Measurements from ENCODE around the gene EFHC2. TPM values are rescaled to one million over a fixed set of nuclear protein-coding genes. Genes with fewer than 3 reads are reported as not detected.

The EFHC2 gene
- total RNA-seq, 2 experiments from 2014 or later = 0.77 to 0.79 TPM

GRCh38 chrX:44167116-44167515, 176.4 kb downstream of the EFHC2 start:
- no peak for DNase-seq
- CTCF ChIA-PET = no interaction called here
- Mint-ChIP-seq H3K27me3 (ENCODE audit: low read depth) (no peaks in the 10 kb centered on the region), H3K4me3 (no peak overlapping the region), H3K4me1 (ENCODE audit: low read depth) (no peaks in the 10 kb centered on the region), H3K27ac (no peak overlapping the region), H3K36me3 (ENCODE audit: low read depth) (no peaks in the 10 kb centered on the region), H3K9me3 (no peaks in the 10 kb centered on the region)
- intact Hi-C loops (cut with micrococcal nuclease) = no loop called here

- H3K36me3 Mint-ChIP-seq (ENCODE audit: low read depth) = no peaks in the 10 kb centered on the region
- CTCF ChIA-PET = no interaction called here
- no peak overlapping the region for H3K4me3 Mint-ChIP-seq
- no peaks in the 10 kb centered on the region for H3K27me3 Mint-ChIP-seq (ENCODE audit: low read depth)
- DNase-seq = no peak
- no peaks in the 10 kb centered on the region for H3K4me1 Mint-ChIP-seq (ENCODE audit: low read depth)
- no peak overlapping the region for H3K27ac Mint-ChIP-seq
- no peaks in the 10 kb centered on the region for H3K9me3 Mint-ChIP-seq
- intact Hi-C loops (cut with micrococcal nuclease) = no loop called here
Observed at GRCh38 chrX:44162964-44163475, 180.5 kb downstream of the EFHC2 start.

DNA sequence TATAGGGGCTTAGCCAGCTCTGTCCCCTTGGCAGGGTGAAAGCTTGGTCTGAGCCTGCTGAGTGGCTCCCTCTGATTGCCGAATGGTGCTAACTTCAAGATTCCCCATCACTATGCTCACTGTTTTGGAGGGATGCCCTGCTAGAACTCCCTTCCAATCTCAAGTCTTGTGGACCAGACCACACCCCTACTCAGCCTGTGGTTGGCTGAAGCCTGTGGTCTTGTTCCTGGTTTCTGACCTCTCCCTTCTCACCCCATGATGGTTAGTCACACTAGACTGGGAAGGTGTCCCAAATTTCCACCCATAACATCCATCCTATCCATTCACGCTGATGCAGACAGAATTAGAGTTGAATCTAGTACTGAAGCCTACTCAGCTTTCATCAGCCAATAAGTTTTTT, 185.6 kb downstream of the EFHC2 start:
- no peaks in the 10 kb centered on the region for H3K27me3 Mint-ChIP-seq (ENCODE audit: low read depth)
- no peaks in the 10 kb centered on the region for H3K9me3 Mint-ChIP-seq
- no peaks in the 10 kb centered on the region for H3K4me1 Mint-ChIP-seq (ENCODE audit: low read depth)
- DNase-seq = no peak
- H3K4me3 Mint-ChIP-seq = no peak overlapping the region
- intact Hi-C loops (cut with micrococcal nuclease) = no loop called here
- H3K27ac Mint-ChIP-seq = no peak overlapping the region
- no peaks in the 10 kb centered on the region for H3K36me3 Mint-ChIP-seq (ENCODE audit: low read depth)
- CTCF ChIA-PET = interaction anchor here (0.6 kb wide), 1 partner anchor 281 kb away, joined by 3 read pairs; no protein-coding TSS in a partner anchor

DNA sequence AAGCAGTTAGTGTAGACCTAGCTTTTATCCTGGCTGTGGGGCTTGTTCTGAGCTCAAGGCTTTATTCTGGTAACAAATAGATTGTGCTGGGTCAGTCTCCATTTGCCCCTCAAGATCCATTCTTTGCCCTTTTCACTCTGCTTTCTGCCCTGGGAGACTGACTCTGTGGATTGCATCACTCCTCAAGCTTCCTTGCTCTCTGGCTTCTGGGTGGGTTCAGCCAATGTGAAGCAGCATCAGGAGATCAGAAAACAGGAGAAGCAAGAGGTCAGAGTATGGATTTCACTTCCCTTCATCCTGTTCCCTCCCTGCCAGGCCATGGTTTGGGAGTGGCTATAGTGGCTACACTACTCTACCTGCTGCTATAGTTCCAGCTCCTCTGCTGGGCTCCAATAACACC, 186.2 kb downstream of the EFHC2 start:
- Mint-ChIP-seq H3K4me3 (no peak overlapping the region), H3K27me3 (ENCODE audit: low read depth) (no peaks in the 10 kb centered on the region), H3K36me3 (ENCODE audit: low read depth) (no peaks in the 10 kb centered on the region), H3K4me1 (ENCODE audit: low read depth) (no peaks in the 10 kb centered on the region), H3K27ac (no peak overlapping the region), H3K9me3 (no peaks in the 10 kb centered on the region)
- intact Hi-C loops (cut with micrococcal nuclease) = no loop called here
- DNase-seq = no peak
- CTCF ChIA-PET = no interaction called here

DNA sequence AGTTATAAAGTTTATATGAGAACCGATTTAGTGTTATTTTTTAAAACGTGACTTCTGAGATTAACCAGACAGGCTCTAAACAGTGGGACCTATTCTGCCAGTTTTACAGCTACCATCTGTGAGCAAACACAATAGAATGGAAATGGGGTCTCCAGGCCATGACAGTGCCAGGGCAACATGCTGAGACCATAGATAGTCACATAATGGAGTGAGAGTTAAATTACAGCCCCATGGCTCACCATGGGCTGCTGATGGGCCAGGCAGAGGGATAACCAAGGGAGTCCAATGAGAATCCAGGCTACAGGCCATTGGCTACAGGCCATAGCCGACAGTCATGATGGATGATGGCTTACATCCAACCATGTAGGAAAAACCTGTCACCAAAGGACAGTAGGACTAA, 186.7 kb downstream of the EFHC2 start:
- intact Hi-C loops (cut with micrococcal nuclease) = no loop called here
- no peak for DNase-seq
- Mint-ChIP-seq H3K36me3 (ENCODE audit: low read depth) (no peaks in the 10 kb centered on the region), H3K9me3 (no peaks in the 10 kb centered on the region), H3K4me1 (ENCODE audit: low read depth) (no peaks in the 10 kb centered on the region), H3K27me3 (ENCODE audit: low read depth) (no peaks in the 10 kb centered on the region), H3K27ac (no peak overlapping the region), H3K4me3 (no peak overlapping the region)
- CTCF ChIA-PET = no interaction called here

DNA sequence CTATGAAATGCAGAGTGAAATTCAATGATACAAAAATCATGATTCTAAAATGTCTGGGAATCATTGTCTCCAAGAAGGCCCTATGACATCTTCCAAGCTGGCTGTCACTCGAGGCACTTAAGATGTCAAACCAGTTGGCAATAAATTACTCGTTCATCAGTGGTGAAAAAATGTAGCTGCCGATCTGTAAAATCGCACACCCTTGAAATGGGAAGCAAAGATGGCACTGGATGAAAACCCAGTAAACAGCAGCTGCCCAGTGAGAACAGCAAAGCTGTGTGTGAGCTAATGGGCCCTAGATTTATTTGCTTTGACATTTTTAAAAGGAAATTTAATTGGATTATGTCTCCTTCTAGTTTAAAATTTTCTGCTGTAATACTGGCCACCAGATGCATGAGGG, 188.3 kb downstream of the EFHC2 start:
- no peak overlapping the region for H3K4me3 Mint-ChIP-seq
- DNase-seq = no peak
- no peaks in the 10 kb centered on the region for H3K9me3 Mint-ChIP-seq
- no peaks in the 10 kb centered on the region for H3K36me3 Mint-ChIP-seq (ENCODE audit: low read depth)
- H3K27me3 Mint-ChIP-seq (ENCODE audit: low read depth) = no peaks in the 10 kb centered on the region
- no peaks in the 10 kb centered on the region for H3K4me1 Mint-ChIP-seq (ENCODE audit: low read depth)
- CTCF ChIA-PET = no interaction called here
- H3K27ac Mint-ChIP-seq = no peak overlapping the region
- intact Hi-C loops (cut with micrococcal nuclease) = no loop called here

GRCh38 chrX:44152852-44153251, 190.6 kb downstream of the EFHC2 start:
- CTCF ChIA-PET = no interaction called here
- no peak for DNase-seq
- no peaks in the 10 kb centered on the region for H3K36me3 Mint-ChIP-seq (ENCODE audit: low read depth)
- no peaks in the 10 kb centered on the region for H3K9me3 Mint-ChIP-seq
- no peak overlapping the region for H3K27ac Mint-ChIP-seq
- no peaks in the 10 kb centered on the region for H3K4me1 Mint-ChIP-seq (ENCODE audit: low read depth)
- intact Hi-C loops (cut with micrococcal nuclease) = no loop called here
- H3K4me3 Mint-ChIP-seq = no peak overlapping the region
- H3K27me3 Mint-ChIP-seq (ENCODE audit: low read depth) = no peaks in the 10 kb centered on the region

GRCh38 chrX:44147130-44147529, 196.3 kb downstream of the EFHC2 start:
- no peaks in the 10 kb centered on the region for H3K27me3 Mint-ChIP-seq (ENCODE audit: low read depth)
- H3K9me3 Mint-ChIP-seq = no peaks in the 10 kb centered on the region
- no peak for DNase-seq
- H3K27ac Mint-ChIP-seq = no peak overlapping the region
- H3K36me3 Mint-ChIP-seq (ENCODE audit: low read depth) = no peaks in the 10 kb centered on the region
- intact Hi-C loops (cut with micrococcal nuclease) = no loop called here
- H3K4me3 Mint-ChIP-seq = no peak overlapping the region
- CTCF ChIA-PET = no interaction called here
- H3K4me1 Mint-ChIP-seq (ENCODE audit: low read depth) = no peaks in the 10 kb centered on the region

DNA sequence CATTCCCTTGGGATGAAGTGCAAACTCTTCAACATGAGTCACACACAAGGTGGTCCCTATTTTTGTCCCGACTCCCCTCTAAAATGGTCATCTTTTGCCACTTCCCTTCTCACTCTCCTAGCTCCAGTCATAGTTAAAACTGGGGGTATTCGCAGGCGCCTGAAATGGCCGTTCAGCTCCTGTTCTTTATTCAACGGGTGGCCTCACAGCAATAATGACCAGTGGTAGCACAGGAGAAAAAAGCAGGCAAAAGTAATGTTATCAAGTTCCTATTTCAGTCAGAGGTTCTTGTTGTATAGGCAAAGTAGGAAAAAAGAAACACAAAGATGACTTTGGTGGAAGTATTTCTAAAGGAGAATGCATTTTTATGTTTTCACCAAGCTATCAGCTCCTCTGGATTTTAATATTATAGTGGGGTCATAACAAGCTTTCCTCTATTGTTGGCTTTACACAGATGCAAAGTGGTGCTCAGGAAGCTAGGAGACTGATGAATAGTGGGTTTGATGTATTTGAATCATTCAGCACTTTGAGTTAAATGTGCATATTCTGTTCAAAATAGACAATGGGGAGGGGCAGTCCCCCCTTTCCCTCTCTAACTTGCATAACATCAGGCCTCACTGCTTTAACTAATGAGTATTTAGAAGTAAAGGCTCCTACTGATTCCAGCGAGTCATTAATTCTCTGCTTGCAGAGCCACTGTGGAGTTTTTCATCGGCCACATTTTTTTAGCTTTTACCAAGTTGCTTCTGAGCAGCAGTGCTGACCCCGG, 199.1 kb downstream of the EFHC2 start:
- no peak for DNase-seq
- intact Hi-C loops (cut with micrococcal nuclease) = no loop called here

DNA sequence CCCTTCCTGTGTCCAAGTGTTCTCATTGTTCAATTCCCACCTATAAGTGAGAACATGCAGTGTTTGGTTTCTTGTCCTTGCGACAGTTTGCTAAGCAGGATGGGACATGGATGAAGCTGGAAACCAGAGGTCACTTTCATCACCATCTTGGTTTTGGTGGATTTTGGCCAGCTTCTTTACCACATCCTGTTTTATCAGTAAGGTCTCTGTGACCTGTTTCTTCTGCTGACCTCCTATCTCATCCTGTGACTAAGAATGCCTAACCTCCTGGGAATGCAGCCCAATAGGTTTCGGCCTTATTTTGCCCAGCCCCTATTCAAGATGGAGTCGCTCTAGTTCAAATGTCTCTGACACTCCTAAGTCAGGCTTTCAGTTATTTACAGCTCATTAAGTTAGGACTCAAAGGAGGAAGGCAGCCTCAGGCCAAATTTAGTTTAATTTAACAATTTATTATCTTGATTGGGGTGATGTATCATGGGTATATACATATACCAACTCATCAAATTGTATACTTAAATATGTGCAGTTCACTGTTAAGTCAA, 200.3 kb downstream of the EFHC2 start:
- H3K4me3 Mint-ChIP-seq = no peak overlapping the region
- H3K27me3 Mint-ChIP-seq (ENCODE audit: low read depth) = no peaks in the 10 kb centered on the region
- no peak overlapping the region for H3K27ac Mint-ChIP-seq
- H3K4me1 Mint-ChIP-seq (ENCODE audit: low read depth) = no peaks in the 10 kb centered on the region
- DNase-seq = no peak
- H3K36me3 Mint-ChIP-seq (ENCODE audit: low read depth) = no peaks in the 10 kb centered on the region
- no peaks in the 10 kb centered on the region for H3K9me3 Mint-ChIP-seq
- CTCF ChIA-PET = no interaction called here
- intact Hi-C loops (cut with micrococcal nuclease) = no loop called here

More for the DNA sequence above, 199.1 kb downstream of the EFHC2 start:
- H3K36me3 Mint-ChIP-seq (ENCODE audit: low read depth) = no peaks in the 10 kb centered on the region
- no peak overlapping the region for H3K4me3 Mint-ChIP-seq
- no peaks in the 10 kb centered on the region for H3K27me3 Mint-ChIP-seq (ENCODE audit: low read depth)
- CTCF ChIA-PET = no interaction called here
- no peak overlapping the region for H3K27ac Mint-ChIP-seq
- no peaks in the 10 kb centered on the region for H3K4me1 Mint-ChIP-seq (ENCODE audit: low read depth)
- no peaks in the 10 kb centered on the region for H3K9me3 Mint-ChIP-seq

DNA sequence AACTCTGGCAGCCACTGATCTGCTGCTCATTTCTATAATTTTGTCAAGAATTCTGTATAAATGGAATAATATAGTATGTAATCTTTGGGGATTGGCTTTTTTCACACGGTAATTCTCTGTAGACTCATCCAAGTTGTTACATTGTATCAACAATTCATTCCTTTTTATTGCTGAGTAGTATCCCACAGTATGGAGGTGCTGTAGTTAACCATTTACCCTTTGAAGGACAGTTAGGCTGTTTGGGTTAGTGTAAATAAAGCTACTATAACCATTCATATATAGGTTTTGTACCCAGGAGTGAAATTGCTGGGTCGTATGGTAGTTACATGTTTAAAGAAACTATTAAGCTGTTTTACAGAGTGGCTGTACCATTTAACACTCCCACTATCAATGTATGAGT, 213.3 kb downstream of the EFHC2 start:
- no peaks in the 10 kb centered on the region for H3K36me3 Mint-ChIP-seq (ENCODE audit: low read depth)
- CTCF ChIA-PET = no interaction called here
- no peak overlapping the region for H3K4me3 Mint-ChIP-seq
- H3K4me1 Mint-ChIP-seq (ENCODE audit: low read depth) = no peaks in the 10 kb centered on the region
- no peak overlapping the region for H3K27ac Mint-ChIP-seq
- no peak for DNase-seq
- intact Hi-C loops (cut with micrococcal nuclease) = no loop called here
- H3K27me3 Mint-ChIP-seq (ENCODE audit: low read depth) = no peaks in the 10 kb centered on the region
- no peaks in the 10 kb centered on the region for H3K9me3 Mint-ChIP-seq

- H3K4me3 Mint-ChIP-seq = no peak overlapping the region
- CTCF ChIA-PET = no interaction called here
- no peak overlapping the region for H3K27ac Mint-ChIP-seq
- no peaks in the 10 kb centered on the region for H3K36me3 Mint-ChIP-seq (ENCODE audit: low read depth)
- H3K27me3 Mint-ChIP-seq (ENCODE audit: low read depth) = no peaks in the 10 kb centered on the region
- intact Hi-C loops (cut with micrococcal nuclease) = no loop called here
- DNase-seq = no peak
- H3K9me3 Mint-ChIP-seq = no peaks in the 10 kb centered on the region
- no peaks in the 10 kb centered on the region for H3K4me1 Mint-ChIP-seq (ENCODE audit: low read depth)
Observed at GRCh38 chrX:44113337-44113736, 230.1 kb downstream of the EFHC2 start.

DNA sequence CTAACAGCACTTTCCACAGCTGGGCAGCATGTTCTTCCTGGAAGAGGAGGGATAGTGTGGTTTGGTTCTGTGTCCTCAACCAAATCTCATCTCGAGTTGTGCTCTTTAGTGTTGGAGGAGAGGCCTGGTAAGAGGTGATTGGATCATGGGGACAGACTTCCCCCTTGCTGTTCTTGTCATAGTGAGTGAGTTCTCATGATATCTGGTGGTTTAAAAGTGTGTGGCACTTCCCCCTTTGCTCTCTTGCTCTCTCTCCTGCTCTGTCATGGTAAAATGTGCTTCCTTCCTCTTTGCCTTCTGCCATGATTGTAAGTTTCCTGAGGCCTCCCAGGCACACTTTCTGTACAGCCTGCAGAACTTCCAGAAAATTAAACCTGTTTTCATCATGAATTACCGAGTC, 236.6 kb downstream of the EFHC2 start:
- no peak overlapping the region for H3K27ac Mint-ChIP-seq
- no peaks in the 10 kb centered on the region for H3K27me3 Mint-ChIP-seq (ENCODE audit: low read depth)
- intact Hi-C loops (cut with micrococcal nuclease) = no loop called here
- H3K9me3 Mint-ChIP-seq = peaks cover 2% of the 10 kb centered on the region
- no peaks in the 10 kb centered on the region for H3K36me3 Mint-ChIP-seq (ENCODE audit: low read depth)
- CTCF ChIA-PET = no interaction called here
- DNase-seq = no peak
- H3K4me1 Mint-ChIP-seq (ENCODE audit: low read depth) = no peaks in the 10 kb centered on the region
- no peak overlapping the region for H3K4me3 Mint-ChIP-seq

Measured in activated naive CD4-positive, alpha-beta T cell treated with anti-CD3 and anti-CD28 coated beads for 36 hours (primary cell).